KG1 (cell line): ENCODE data around the gene IGF2.

ENCODE experiments used
- DNase-seq: peaks from one replicate; lab custom pipeline; 2025; lab: John Stamatoyannopoulos, UW

IGF2 gene

GRCh38 chr11:2153581-2154194, 14.5 kb upstream of the IGF2 start:
- no peak for DNase-seq

GRCh38 chr11:2151500-2152257, 12.5 kb upstream of the IGF2 start:
- peak; percentile 71 for DNase-seq

- no peak for DNase-seq
Measured at GRCh38 chr11:2149864-2150847, 11.0 kb upstream of the IGF2 start.

GRCh38 chr11:2149460-2149859, 10.3 kb upstream of the IGF2 start:
- no peak for DNase-seq

- no peak for DNase-seq
Measured at GRCh38 chr11:2148595-2148994, 9.4 kb upstream of the IGF2 start.

- DNase-seq, result no peak
Measured at GRCh38 chr11:2147391-2147790, 8.2 kb upstream of the IGF2 start.

GRCh38 chr11:2146051-2146450, 6.9 kb upstream of the IGF2 start:
- DNase-seq, result no peak

- no peak for DNase-seq
Measured at GRCh38 chr11:2144544-2145248, 5.5 kb upstream of the IGF2 start.

- no peak for DNase-seq
Measured at GRCh38 chr11:2143799-2144543, 4.8 kb upstream of the IGF2 start.

- no peak for DNase-seq
Measured at GRCh38 chr11:2143477-2143798, 4.2 kb upstream of the IGF2 start.

- no peak for DNase-seq
Measured at GRCh38 chr11:2142762-2143202, 3.6 kb upstream of the IGF2 start.

GRCh38 chr11:2142300-2142759, 3.1 kb upstream of the IGF2 start:
- no peak for DNase-seq

- DNase-seq, result no peak
Measured at GRCh38 chr11:2140411-2141400, 1.5 kb upstream of the IGF2 start.

- DNase-seq, result no peak
Measured at GRCh38 chr11:2139621-2140337, 590 bp upstream of the IGF2 start.

GRCh38 chr11:2138431-2139122, 612 bp downstream of the IGF2 start:
- no peak for DNase-seq

GRCh38 chr11:2138068-2138430, 1.1 kb downstream of the IGF2 start:
- DNase-seq, result no peak

- no peak for DNase-seq
Measured at GRCh38 chr11:2137202-2138067, 1.8 kb downstream of the IGF2 start.

GRCh38 chr11:2136952-2137201, 2.3 kb downstream of the IGF2 start:
- DNase-seq, result no peak
